Sciatic nerve (tissue), 2 donors: ENCODE data around the gene GRIN2A. TPM values are rescaled to one million over a fixed set of nuclear protein-coding genes. Genes with fewer than 3 reads are reported as not detected.
A peak's percentile ranks its signal among the peaks of the same experiment; 100 is the strongest.

Experiments
- ATAC-seq: fragments of 200-7000 bp; cut with Tn5 transposase; one replicate; pipeline ENCODE4 v1.9.1; 2020; ENCODE audit warnings: mild to moderate bottlenecking, moderate library complexity
- DNase-seq: peaks from one replicate; pipeline ENCODE4 v3.0.0-alpha.2; 2020; ENCODE audit warnings: low spot score
- intact Hi-C: fragments of 100-400 bp; cut with DNase I; formaldehyde crosslinking; loops from one replicate; pipeline ENCODE4 v1.14.2; 2022
- total RNA-seq: library from RNA; stranded (reverse); fragmentation: NEBNext Ultra II Directional; extraction: Animal tissue kit (Norgen Biotek cat#: 25700); gene quantifications from one replicate; pipeline ENCODE4 v1.2.1, GENCODE V29; 2021
- donor health status: DM: no; HTN: no; CAD: no.
- donor health status: DM: no; HTN: no; CAD: no.

Gene GRIN2A
- total RNA-seq, 1 donor from 2014 or later = 0.89 TPM

- intact Hi-C loops = no loop called here
- ATAC-seq (no peak), DNase-seq (no peak)
Measured at GRCh38 chr16:10189861-10190390, 7.7 kb upstream of the GRIN2A start.

GRCh38 chr16:10188236-10188635, 6.0 kb upstream of the GRIN2A start:
- ATAC-seq (no peak), DNase-seq (no peak)
- intact Hi-C loops = no loop called here

- intact Hi-C loops = no loop called here
- ATAC-seq (peak; percentile 88), DNase-seq (peak; percentile 68)
Measured at GRCh38 chr16:10181196-10182162, 749 bp downstream of the GRIN2A start.

GRCh38 chr16:10180771-10181163, 1.5 kb downstream of the GRIN2A start:
- ATAC-seq (peak; percentile 32), DNase-seq (no peak)
- intact Hi-C loops = no loop called here

GRCh38 chr16:10180042-10180770, 2.0 kb downstream of the GRIN2A start:
- intact Hi-C loops = no loop called here
- DNase-seq = no peak
- no peak for ATAC-seq

- intact Hi-C loops = loop anchor here (10.0 kb wide), 1 partner anchor 514 kb away; no protein-coding TSS in a partner anchor
- DNase-seq (no peak), ATAC-seq (no peak)
Measured at GRCh38 chr16:10178526-10178925, 3.7 kb downstream of the GRIN2A start.

- intact Hi-C loops = loop anchor here (10.0 kb wide), 1 partner anchor 513 kb away; no protein-coding TSS in a partner anchor
- no peak for ATAC-seq
Measured at GRCh38 chr16:10178080-10178479, 4.1 kb downstream of the GRIN2A start.

GRCh38 chr16:10172848-10173655, 9.2 kb downstream of the GRIN2A start:
- intact Hi-C loops = loop anchor here (10.0 kb wide), 1 partner anchor 508 kb away; no protein-coding TSS in a partner anchor
- ATAC-seq (no peak), DNase-seq (no peak)

More at GRCh38 chr16:10178080-10178479, 4.1 kb downstream of the GRIN2A start:
- DNase-seq = no peak

GRCh38 chr16:10171221-10171620, 11.0 kb downstream of the GRIN2A start:
- intact Hi-C loops = loop anchor here (10.0 kb wide), 1 partner anchor 506 kb away; no protein-coding TSS in a partner anchor
- DNase-seq (no peak), ATAC-seq (no peak)

GRCh38 chr16:10169904-10170410, 12.3 kb downstream of the GRIN2A start:
- ATAC-seq (no peak), DNase-seq (no peak)
- intact Hi-C loops = loop anchor here (10.0 kb wide), 1 partner anchor 505 kb away; no protein-coding TSS in a partner anchor

- intact Hi-C loops = no loop called here
Measured at GRCh38 chr16:10169031-10169430, 13.2 kb downstream of the GRIN2A start.

GRCh38 chr16:10168258-10168657, 14.0 kb downstream of the GRIN2A start:
- no peak for DNase-seq
- intact Hi-C loops = no loop called here
- no peak for ATAC-seq

More at GRCh38 chr16:10169031-10169430, 13.2 kb downstream of the GRIN2A start:
- ATAC-seq (no peak), DNase-seq (no peak)

- DNase-seq (no peak), ATAC-seq (no peak)
- intact Hi-C loops = no loop called here
Measured at GRCh38 chr16:10165643-10166042, 16.6 kb downstream of the GRIN2A start.

GRCh38 chr16:10162981-10163380, 19.2 kb downstream of the GRIN2A start:
- intact Hi-C loops = no loop called here
- DNase-seq (no peak), ATAC-seq (no peak)

GRCh38 chr16:10156099-10156498, 26.1 kb downstream of the GRIN2A start:
- ATAC-seq = no peak
- intact Hi-C loops = no loop called here
- DNase-seq = no peak

- intact Hi-C loops = no loop called here
- no peak for ATAC-seq
- DNase-seq = no peak
Measured at GRCh38 chr16:10154389-10154788, 27.8 kb downstream of the GRIN2A start.

GRCh38 chr16:10153985-10154384, 28.2 kb downstream of the GRIN2A start:
- DNase-seq (no peak), ATAC-seq (no peak)
- intact Hi-C loops = no loop called here

- intact Hi-C loops = no loop called here
- no peak for ATAC-seq
- no peak for DNase-seq
Measured at GRCh38 chr16:10151718-10152117, 30.5 kb downstream of the GRIN2A start.
